Rectal smooth muscle tissue (tissue), 1 donor: Measurements from ENCODE around the gene BAD.
"Not testable (repeated sequence)": the region's sequence is repeated elsewhere in the genome, so short reads cannot be mapped to it uniquely, and the experiment has no call there.

Experiments
- H3K27ac ChIP-seq: one replicate; pipeline ENCODE4 v1.7.0; 2013; ENCODE audit warnings: low read depth, low read length, inconsistent platforms
- H3K27me3 ChIP-seq: one replicate; pipeline ENCODE4 v1.7.0; 2013; ENCODE audit warnings: low read length; ENCODE audit not compliant: control insufficient read depth, insufficient read depth
- H3K36me3 ChIP-seq: one replicate; pipeline ENCODE4 v1.7.0; 2013; ENCODE audit warnings: low read length; ENCODE audit not compliant: control insufficient read depth, insufficient read depth
- H3K4me1 ChIP-seq: one replicate; pipeline ENCODE4 v1.7.0; 2013; ENCODE audit warnings: low read length; ENCODE audit not compliant: control insufficient read depth, insufficient read depth
- H3K4me3 ChIP-seq: one replicate; pipeline ENCODE4 v1.7.0; 2013; ENCODE audit warnings: low read length
- H3K9ac ChIP-seq: one replicate; pipeline ENCODE4 v1.7.0; 2013; ENCODE audit warnings: low read length

Gene BAD

DNA sequence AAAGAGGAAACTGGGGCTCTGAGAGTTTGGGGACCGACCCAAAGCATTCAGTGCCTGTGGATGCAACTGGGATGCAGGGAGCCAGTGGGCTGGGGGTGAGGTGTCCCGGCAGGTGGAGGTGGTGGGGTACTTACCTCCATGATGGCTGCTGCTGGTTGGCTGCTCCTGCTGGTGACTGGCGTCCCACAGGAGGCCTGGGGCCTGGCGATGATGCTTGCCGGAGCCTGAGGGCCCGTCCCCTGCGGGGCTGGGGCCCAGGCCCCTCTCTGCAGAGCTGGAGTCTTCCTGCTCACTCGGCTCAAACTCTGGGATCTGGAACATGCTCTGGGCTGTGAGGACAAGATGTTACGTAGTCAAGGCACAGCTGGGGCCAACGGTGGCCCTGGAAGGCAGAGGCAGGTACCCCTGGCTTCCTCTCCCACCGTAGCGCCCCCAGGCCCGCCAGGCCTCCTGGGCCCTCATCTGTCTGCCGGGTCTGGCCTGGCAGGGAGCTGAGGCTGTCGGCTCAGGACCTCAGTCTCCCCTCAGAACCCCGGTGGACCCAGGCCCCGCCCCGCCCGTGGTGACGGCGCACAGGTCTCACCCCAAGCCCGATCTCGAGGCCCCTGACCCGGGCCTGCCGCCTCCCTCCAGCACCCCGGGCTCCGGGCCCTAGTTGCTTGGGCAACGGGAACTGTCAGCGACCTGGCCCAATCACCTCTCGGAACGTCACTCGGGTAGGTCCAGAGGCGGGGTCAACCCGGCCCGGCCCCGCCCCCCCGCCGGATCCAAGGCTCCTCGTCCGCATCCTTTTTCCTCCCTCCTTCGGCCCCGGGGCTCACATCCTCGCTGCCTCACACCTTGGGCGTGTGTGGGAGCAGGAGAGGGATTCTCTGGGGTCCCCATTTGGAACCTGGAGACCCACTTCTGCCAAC is at the start of gene BAD:
Gene BAD, minus strand, starts transcription at position 618 of the 914 bp plus-strand sequence. Its CDS starts 297 bp downstream, at position 321.
- no peaks in the 10 kb centered on the region for H3K27me3 ChIP-seq
- peaks cover 2% of the 10 kb centered on the region for H3K36me3 ChIP-seq
- H3K4me3 ChIP-seq: peak within 1 kb of the TSS; percentile 84
- H3K9ac ChIP-seq: peak within 1 kb of the TSS; percentile 63
- peak within 1 kb of the TSS; percentile 84 for H3K27ac ChIP-seq
- peaks cover 13% of the 10 kb centered on the region for H3K4me1 ChIP-seq

DNA sequence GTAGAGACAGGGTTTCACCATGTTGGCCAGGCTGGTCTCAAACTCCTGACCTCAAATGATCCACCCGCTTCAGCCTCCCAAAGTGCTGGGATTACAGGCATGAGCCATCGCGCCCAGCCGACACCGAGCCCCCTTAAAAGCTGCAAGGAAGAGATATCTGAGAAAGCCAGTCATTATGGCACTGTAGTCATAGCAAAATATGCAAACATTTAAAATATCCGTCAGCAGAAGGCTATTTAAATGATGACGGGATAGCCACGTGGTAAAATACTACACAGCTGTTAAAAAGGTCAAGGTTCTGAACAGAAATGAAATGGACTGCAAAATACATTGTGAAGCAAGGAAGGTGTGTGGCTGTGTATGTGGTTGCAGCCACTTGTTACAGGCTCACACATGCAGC is 49.1 kb upstream of the BAD start:
- no peak overlapping the region for H3K4me3 ChIP-seq
- H3K27me3 ChIP-seq: no peaks in the 10 kb centered on the region
- H3K4me1 ChIP-seq: no peaks in the 10 kb centered on the region
- H3K27ac ChIP-seq: no peak overlapping the region
- no peak overlapping the region for H3K9ac ChIP-seq
- no peaks in the 10 kb centered on the region for H3K36me3 ChIP-seq

DNA sequence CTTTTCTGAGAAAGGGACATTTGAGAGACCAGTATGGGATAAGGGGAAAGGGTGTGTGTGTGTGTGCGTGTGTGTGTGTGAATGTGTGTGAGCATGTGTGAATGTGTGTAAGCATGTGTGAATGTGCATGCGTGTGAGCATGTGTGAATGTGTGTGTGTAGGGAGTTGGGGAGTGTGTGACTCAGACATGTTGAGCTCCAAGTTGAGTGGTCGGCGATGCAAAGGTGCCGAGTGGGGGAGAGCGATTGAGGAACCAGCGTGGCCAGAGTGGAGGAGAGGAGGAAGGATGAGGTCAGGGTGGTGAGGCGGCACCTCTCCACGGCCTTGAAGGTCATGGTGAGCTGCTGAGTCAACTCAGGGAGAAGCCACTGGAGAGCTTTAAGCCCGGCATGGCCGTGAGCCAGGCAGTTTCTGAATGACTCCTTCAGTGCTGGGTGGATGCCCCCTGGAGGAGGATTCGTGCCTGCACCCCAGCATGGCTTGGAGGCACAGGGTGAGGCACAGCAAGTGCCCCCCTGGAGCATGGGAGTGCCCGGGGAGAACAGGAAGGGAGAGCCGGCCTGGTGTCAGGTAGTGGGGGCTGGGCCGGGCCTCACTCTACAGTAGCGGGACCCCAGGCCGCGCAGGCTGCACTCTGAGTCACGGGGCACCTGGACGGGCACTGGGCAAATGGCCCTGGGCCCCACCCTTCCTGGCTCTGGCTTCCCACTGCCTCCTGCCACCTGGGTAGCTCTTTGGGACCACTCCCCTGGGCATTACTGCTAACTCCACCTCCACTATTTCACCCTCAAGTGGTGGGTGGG is 47.3 kb upstream of the BAD start:
- H3K9ac ChIP-seq: no peak overlapping the region
- peak overlapping the region; percentile 2 for H3K4me3 ChIP-seq
- H3K27me3 ChIP-seq: no peaks in the 10 kb centered on the region
- H3K36me3 ChIP-seq: no peaks in the 10 kb centered on the region
- no peak overlapping the region for H3K27ac ChIP-seq
- no peaks in the 10 kb centered on the region for H3K4me1 ChIP-seq

DNA sequence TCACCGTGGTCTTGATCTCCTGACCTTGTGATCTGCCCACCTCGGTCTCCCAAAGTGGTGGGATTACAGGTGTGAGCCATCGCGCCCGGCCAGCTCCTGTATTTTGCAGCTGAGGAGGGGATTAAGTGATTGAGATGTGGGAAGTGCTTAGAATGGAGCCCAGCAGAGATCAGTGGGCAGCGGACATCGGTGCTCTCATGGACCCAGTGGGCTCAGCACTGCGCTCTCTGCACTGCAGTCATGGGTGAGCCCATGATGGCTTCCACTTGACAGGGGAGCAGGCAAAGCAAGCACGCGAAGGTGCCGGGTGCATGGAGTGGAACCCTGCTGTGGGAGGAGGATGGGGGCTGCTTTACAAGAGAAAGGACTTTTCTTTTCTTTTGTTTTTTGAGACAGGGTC is 46.4 kb upstream of the BAD start:
- Histone ChIP-seq H3K27me3 (no peaks in the 10 kb centered on the region), H3K9ac (no peak overlapping the region), H3K4me1 (no peaks in the 10 kb centered on the region), H3K4me3 (no peak overlapping the region), H3K27ac (no peak overlapping the region), H3K36me3 (no peaks in the 10 kb centered on the region)

- Histone ChIP-seq H3K27ac (no peak overlapping the region), H3K4me1 (no peaks in the 10 kb centered on the region), H3K4me3 (no peak overlapping the region), H3K27me3 (no peaks in the 10 kb centered on the region), H3K36me3 (no peaks in the 10 kb centered on the region), H3K9ac (no peak overlapping the region)
Measured at GRCh38 chr11:64327993-64328392, 43.5 kb upstream of the BAD start.

DNA sequence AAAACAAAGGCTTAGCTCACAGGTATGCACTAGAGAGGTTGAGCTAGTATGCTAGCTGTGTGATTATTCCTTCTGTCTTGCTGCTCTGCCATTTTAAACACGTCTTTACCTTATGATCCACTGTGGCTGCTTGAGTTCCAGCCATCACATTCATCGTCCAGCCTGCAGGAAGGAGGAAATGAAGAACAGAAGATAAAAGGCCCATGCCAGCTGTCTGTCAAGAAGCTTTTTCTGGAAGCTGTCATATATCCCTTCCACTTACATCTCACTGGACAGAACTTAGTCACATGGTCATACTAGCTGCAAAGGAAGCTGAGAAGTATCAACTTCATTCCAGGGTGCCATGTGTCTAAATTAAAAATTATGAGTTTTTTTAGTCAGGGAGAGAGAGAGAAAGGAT is 42.9 kb upstream of the BAD start:
- peaks cover 3% of the 10 kb centered on the region for H3K36me3 ChIP-seq
- no peaks in the 10 kb centered on the region for H3K27me3 ChIP-seq
- H3K4me3 ChIP-seq: no peak overlapping the region
- H3K27ac ChIP-seq: no peak overlapping the region
- H3K4me1 ChIP-seq: no peaks in the 10 kb centered on the region
- no peak overlapping the region for H3K9ac ChIP-seq

DNA sequence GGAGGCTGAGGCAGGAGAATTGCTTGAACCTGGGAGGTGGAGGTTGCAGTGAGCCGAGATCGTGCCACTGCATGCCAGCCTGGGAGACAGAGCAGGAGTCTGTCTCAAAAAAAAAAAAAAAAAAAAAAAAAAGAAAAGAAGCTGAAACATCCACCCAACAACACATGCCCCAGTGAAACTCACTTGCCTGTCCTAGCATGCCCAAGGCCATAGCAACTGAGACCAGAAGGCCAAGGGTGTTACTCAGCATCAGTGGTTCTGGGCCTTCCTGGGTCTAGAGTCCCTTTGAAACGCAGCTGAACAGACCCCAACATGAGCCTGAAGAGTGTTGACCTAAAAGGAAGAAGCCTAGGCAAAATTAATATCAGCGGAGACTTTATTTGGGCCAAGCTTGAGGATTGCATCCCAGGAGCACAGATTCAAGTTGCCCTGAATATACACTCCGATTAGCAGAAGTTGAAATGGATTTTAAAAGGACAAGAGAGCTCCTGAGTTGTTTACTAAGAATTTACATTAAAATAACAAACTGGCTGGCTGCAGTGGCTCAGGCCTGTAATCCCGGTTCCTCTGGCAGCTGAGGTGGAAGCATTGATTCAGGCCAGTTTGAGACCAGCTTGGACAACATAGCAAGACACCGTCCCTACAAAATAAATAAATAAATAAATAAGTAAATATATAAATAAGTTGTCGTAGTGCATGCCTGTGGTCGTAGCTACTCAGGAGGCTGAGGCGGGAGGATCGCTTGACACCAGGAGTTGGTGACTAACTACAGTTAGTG is 40.4 kb upstream of the BAD start:
- Histone ChIP-seq H3K4me1 (no peaks in the 10 kb centered on the region), H3K27ac (no peak overlapping the region), H3K36me3 (peaks cover 8% of the 10 kb centered on the region), H3K27me3 (no peaks in the 10 kb centered on the region), H3K4me3 (no peak overlapping the region), H3K9ac (no peak overlapping the region)

GRCh38 chr11:64323984-64324383 is 39.5 kb upstream of the BAD start:
- not testable (repeated sequence) for H3K4me1 ChIP-seq, H3K27me3 ChIP-seq, H3K36me3 ChIP-seq, H3K9ac ChIP-seq, H3K4me3 ChIP-seq, H3K27ac ChIP-seq

GRCh38 chr11:64323373-64323772 is 38.9 kb upstream of the BAD start:
- H3K36me3 ChIP-seq: peaks cover 8% of the 10 kb centered on the region
- H3K27me3 ChIP-seq: no peaks in the 10 kb centered on the region
- no peak overlapping the region for H3K9ac ChIP-seq
- H3K4me3 ChIP-seq: no peak overlapping the region
- no peak overlapping the region for H3K27ac ChIP-seq
- peaks cover 4% of the 10 kb centered on the region for H3K4me1 ChIP-seq

GRCh38 chr11:64322925-64323260 is 38.4 kb upstream of the BAD start:
- H3K4me1 ChIP-seq: peaks cover 4% of the 10 kb centered on the region
- peaks cover 8% of the 10 kb centered on the region for H3K36me3 ChIP-seq
- no peak overlapping the region for H3K9ac ChIP-seq
- H3K27ac ChIP-seq: no peak overlapping the region
- no peaks in the 10 kb centered on the region for H3K27me3 ChIP-seq
- no peak overlapping the region for H3K4me3 ChIP-seq

DNA sequence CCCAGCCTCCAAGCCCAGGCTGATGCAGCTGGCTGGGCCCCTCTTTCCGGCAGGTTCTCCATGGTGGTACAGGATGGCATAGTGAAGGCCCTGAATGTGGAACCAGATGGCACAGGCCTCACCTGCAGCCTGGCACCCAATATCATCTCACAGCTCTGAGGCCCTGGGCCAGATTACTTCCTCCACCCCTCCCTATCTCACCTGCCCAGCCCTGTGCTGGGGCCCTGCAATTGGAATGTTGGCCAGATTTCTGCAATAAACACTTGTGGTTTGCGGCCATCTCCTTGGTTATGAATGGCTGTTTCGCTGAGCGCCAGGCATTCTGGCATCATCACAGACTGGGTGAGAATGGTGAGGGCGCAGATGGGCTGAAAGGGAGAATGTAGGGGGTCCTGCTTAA is 37.1 kb upstream of the BAD start:
- Histone ChIP-seq H3K4me3 (no peak overlapping the region), H3K36me3 (peaks cover 8% of the 10 kb centered on the region), H3K9ac (no peak overlapping the region), H3K4me1 (peaks cover 4% of the 10 kb centered on the region), H3K27ac (no peak overlapping the region), H3K27me3 (no peaks in the 10 kb centered on the region)

- H3K4me1 ChIP-seq: peaks cover 4% of the 10 kb centered on the region
- H3K9ac ChIP-seq: no peak overlapping the region
- H3K4me3 ChIP-seq: no peak overlapping the region
- H3K36me3 ChIP-seq: peaks cover 8% of the 10 kb centered on the region
- no peaks in the 10 kb centered on the region for H3K27me3 ChIP-seq
- H3K27ac ChIP-seq: no peak overlapping the region
Measured at GRCh38 chr11:64321026-64321425, 36.6 kb upstream of the BAD start.
